ENCODE measurements around the gene PCSK6.

Gene PCSK6

DNA sequence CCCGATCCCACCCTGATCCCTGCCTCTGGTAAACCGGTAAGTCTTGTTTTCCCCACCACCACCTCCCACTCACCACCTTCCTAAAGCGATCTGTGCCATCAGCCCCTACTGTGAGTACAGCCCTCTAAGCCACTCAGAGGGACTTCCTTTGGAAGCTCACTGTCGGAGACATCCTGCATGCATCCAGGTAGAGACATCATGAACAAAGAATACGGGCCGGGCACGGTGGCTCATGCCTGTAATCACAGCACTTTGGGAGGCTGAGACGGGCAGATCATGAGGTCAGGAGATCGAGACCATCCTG lies 13.7 kb upstream of the PCSK6 start:
- H3K4me3 ChIP-seq (ENCODE audit: low read length, poor library complexity, severe bottlenecking), result no peak overlapping the region
- H3K36me3 ChIP-seq (ENCODE audit: insufficient read depth, low read length), result no peaks in the 10 kb centered on the region
- H3K79me2 ChIP-seq (ENCODE audit: insufficient read depth, low read length), result no peaks in the 10 kb centered on the region
- H3K27me3 ChIP-seq (ENCODE audit: insufficient read depth, low read length, poor library complexity, severe bottlenecking), result no peaks in the 10 kb centered on the region
- H3F3A ChIP-seq (ENCODE audit: low read depth), result no peaks in the 10 kb centered on the region
- H3K4me2 ChIP-seq (ENCODE audit: low read depth, low read length, poor library complexity, severe bottlenecking), result no peak overlapping the region
- peaks cover 19% of the 10 kb centered on the region for H3K4me1 ChIP-seq (ENCODE audit: insufficient read depth, low read length, poor library complexity, severe bottlenecking)
- H3K9ac ChIP-seq (ENCODE audit: low read depth, low read length, poor library complexity, severe bottlenecking), result no peak overlapping the region
- no peaks in the 10 kb centered on the region for H3K9me2 ChIP-seq (replicated peaks; ENCODE audit: low read depth, low read length)
- TF ChIP-seq CTCF (conservative IDR thresholded peaks at IDR 0.05; ENCODE audit: low read length), result no peak
- TF ChIP-seq EZH2phosphoT487 (IDR thresholded peaks at IDR 0.05; ENCODE audit: borderline replicate concordance), result no peak
- H3K9me3 ChIP-seq (ENCODE audit: insufficient read depth, low read depth, low read length), result no peaks in the 10 kb centered on the region
- H2AFZ ChIP-seq (ENCODE audit: low read length), result no peak overlapping the region
- no peaks in the 10 kb centered on the region for H4K20me1 ChIP-seq (ENCODE audit: insufficient read depth, low read length, poor library complexity, severe bottlenecking)

DNA sequence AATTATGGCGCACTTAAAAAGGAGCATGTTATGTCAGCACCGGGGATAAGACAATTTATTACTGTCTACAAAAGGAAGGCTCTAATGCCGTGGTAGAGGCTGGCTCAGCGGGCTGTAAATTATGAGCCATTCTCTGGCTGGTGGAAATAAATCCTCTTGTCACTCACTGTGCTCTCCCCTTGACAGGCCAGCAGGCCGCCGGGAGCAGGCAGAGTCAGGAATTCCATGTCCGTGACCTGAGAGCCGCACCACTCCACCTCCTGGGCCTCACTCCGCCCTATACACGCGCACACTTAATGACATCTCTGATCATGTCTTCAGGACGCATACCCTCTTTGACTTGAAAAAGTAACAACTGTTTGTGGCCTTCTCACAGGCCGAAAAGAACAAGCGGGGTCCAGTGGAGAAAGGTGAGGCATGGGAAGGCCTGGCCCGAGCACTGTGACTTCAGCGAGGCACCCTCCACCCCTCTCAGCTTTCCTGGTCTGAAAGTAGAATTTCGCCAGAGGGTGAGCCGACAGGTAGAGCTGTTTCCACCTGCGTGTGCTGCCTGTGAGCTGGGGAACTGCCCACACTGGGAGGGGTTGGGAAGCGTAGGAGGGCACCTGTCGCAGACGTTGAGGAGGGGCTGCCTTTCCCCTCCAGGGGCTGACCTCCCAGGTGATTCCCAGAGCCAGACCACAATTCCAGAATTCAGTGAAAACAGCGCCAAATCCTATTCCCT lies 13.2 kb upstream of the PCSK6 start:
- no peak overlapping the region for H2AFZ ChIP-seq (ENCODE audit: low read length)
- peaks cover 19% of the 10 kb centered on the region for H3K4me1 ChIP-seq (ENCODE audit: insufficient read depth, low read length, poor library complexity, severe bottlenecking)
- no peaks in the 10 kb centered on the region for H4K20me1 ChIP-seq (ENCODE audit: insufficient read depth, low read length, poor library complexity, severe bottlenecking)
- H3K79me2 ChIP-seq (ENCODE audit: insufficient read depth, low read length), result no peaks in the 10 kb centered on the region
- H3K36me3 ChIP-seq (ENCODE audit: insufficient read depth, low read length), result no peaks in the 10 kb centered on the region
- no peaks in the 10 kb centered on the region for H3K9me3 ChIP-seq (ENCODE audit: insufficient read depth, low read depth, low read length)
- H3F3A ChIP-seq (ENCODE audit: low read depth), result no peaks in the 10 kb centered on the region
- H3K9me2 ChIP-seq (replicated peaks; ENCODE audit: low read depth, low read length), result no peaks in the 10 kb centered on the region
- H3K4me3 ChIP-seq (ENCODE audit: low read length, poor library complexity, severe bottlenecking), result no peak overlapping the region
- no peaks in the 10 kb centered on the region for H3K27me3 ChIP-seq (ENCODE audit: insufficient read depth, low read length, poor library complexity, severe bottlenecking)
- H3K4me2 ChIP-seq (ENCODE audit: low read depth, low read length, poor library complexity, severe bottlenecking), result no peak overlapping the region
- H3K9ac ChIP-seq (ENCODE audit: low read depth, low read length, poor library complexity, severe bottlenecking), result no peak overlapping the region
- TF ChIP-seq CTCF (conservative IDR thresholded peaks at IDR 0.05; ENCODE audit: low read length) (no peak), EZH2phosphoT487 (IDR thresholded peaks at IDR 0.05; ENCODE audit: borderline replicate concordance) (no peak)

DNA sequence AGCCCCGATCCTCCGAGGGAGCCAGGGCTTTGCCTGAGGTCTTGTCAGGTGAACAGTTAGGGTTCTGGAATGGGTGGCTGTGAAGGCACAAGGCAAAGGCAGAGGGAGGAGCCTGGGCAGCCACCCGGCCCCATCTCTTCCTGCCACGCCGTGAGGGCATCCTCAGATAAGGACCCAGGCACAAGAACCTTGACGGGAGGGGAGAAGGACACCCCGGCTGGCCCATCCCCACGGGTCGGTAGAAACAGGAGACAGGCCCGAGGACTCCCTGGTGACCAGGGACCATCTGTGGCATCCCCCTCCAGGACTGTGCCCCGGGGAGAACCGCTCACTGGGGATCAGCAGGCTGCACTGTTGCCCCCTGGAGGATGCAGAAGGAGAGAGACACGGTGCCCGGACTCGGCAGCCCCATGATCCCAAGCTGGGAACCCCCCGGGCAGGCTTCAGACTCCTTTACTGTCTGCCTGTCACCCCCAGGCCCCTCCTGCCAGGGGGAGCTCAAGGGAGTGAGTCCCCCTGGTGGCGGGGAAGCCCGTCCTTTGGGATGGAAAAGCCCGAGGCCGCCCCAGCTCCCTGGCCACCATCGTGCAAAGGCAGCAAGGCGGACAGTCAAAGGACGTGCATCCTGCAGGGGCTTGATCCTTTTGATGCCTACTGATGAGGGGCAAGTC lies 12.3 kb upstream of the PCSK6 start:
- TF ChIP-seq EZH2phosphoT487 (IDR thresholded peaks at IDR 0.05; ENCODE audit: borderline replicate concordance) (no peak), CTCF (conservative IDR thresholded peaks at IDR 0.05; ENCODE audit: low read length) (peak; percentile 68)
- Histone ChIP-seq H3K79me2 (ENCODE audit: insufficient read depth, low read length) (no peaks in the 10 kb centered on the region), H3K9ac (ENCODE audit: low read depth, low read length, poor library complexity, severe bottlenecking) (no peak overlapping the region), H3K9me3 (ENCODE audit: insufficient read depth, low read depth, low read length) (no peaks in the 10 kb centered on the region), H3K36me3 (ENCODE audit: insufficient read depth, low read length) (no peaks in the 10 kb centered on the region), H2AFZ (ENCODE audit: low read length) (peak overlapping the region; percentile 66), H3K4me2 (ENCODE audit: low read depth, low read length, poor library complexity, severe bottlenecking) (peak overlapping the region; percentile 35), H3K4me3 (ENCODE audit: low read length, poor library complexity, severe bottlenecking) (no peak overlapping the region), H3F3A (ENCODE audit: low read depth) (no peaks in the 10 kb centered on the region), H3K9me2 (replicated peaks; ENCODE audit: low read depth, low read length) (no peaks in the 10 kb centered on the region), H4K20me1 (ENCODE audit: insufficient read depth, low read length, poor library complexity, severe bottlenecking) (no peaks in the 10 kb centered on the region), H3K27me3 (ENCODE audit: insufficient read depth, low read length, poor library complexity, severe bottlenecking) (no peaks in the 10 kb centered on the region), H3K4me1 (ENCODE audit: insufficient read depth, low read length, poor library complexity, severe bottlenecking) (peaks cover 19% of the 10 kb centered on the region)
